ENCODE results near the gene SNX6.
"Not testable (repeated sequence)": the region's sequence is repeated elsewhere in the genome, so short reads cannot be mapped to it uniquely, and the experiment has no call there.

The SNX6 gene

DNA sequence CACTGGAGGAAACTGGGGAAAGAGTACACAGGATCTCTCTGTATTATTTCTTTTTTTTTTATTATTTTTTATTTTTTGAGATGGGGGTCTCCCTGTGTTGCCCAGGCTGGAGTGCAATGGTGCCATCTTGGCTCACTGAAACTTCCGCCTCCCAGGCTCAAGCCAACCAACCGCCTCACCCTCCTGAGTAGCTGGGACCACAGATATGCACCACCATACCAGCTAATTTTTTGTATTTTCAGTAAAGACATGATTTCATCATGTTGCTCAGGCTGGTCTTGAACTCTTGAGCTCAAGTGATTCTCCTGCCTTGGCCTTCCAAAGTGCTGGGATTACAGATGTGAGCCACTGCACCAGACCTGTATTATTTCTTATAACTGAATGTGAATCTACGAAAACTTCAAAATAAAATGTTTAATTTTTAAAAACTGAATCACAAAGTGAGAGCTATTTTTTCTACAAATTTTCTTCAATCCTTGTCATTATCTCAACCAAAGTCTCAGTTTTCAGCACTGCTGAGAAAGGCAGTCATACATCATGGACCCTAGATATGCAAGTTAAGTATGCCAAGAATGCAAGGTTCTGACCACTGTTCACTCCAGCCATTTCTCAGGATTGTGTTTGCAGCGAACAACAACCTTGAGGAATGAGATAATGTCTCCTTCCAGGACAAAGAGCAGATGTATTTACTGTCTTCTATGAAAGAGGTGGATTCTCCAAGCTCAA lies 92.8 kb downstream of the SNX6 start:
- H3K4me2 ChIP-seq, result peak overlapping the region in 9 of 11 experiments; percentile 72 to 99 (median 85); a peak in 15 of 22 replicates
- H3K9me3 ChIP-seq (replicated peaks in 1 of 11), result no peaks in the 10 kb centered on the region
- no peak overlapping the region for H3K4me3 ChIP-seq
- no peak for TF ChIP-seq Cebpa-rat (IDR thresholded peaks at IDR 0.05)
- H3K27ac ChIP-seq, result no peak overlapping the region
- peaks cover 0 to 16% (median 0%) of the 10 kb centered on the region in 11 experiments; a peak in 6 of 22 replicates for H4K20me1 ChIP-seq
- H3K36me3 ChIP-seq, result peaks cover 31 to 59% (median 53%) of the 10 kb centered on the region in 11 experiments
- H3K4me1 ChIP-seq, result peaks cover 11 to 24% (median 20%) of the 10 kb centered on the region in 10 experiments
- H3K9ac ChIP-seq, result peak overlapping the region in 5 of 11 experiments; percentile 5 to 96 (median 25); a peak in 2 of 22 replicates
- no peaks in the 10 kb centered on the region for H3K27me3 ChIP-seq

DNA sequence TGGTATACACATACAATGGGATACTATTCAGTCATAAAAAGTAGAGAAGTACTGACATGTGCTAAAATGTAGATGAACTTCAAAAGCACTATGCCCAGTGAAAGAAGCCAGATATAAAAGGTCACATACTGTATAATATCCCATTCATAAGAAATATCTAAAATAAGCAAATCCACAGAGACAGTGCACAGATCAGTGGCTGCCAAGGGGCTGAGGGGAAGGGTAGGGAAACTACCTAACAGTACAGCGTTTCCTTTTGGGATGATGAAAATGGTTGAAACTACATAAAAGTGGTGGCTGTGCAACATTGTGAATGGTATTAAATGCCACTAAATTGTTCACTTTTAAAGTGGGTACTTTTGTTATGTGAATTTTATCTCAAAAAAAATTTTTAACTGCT lies 102.4 kb downstream of the SNX6 start:
- Histone ChIP-seq H3K9me3 (replicated peaks in 1 of 11) (no peaks in the 10 kb centered on the region), H3K4me2 (no peak overlapping the region), H3K9ac (no peak overlapping the region), H3K27ac (no peak overlapping the region), H4K20me1 (peaks cover 0 to 4% (median 0%) of the 10 kb centered on the region in 11 experiments; a peak in 1 of 22 replicates), H3K27me3 (no peaks in the 10 kb centered on the region), H3K36me3 (peaks cover 94 to 100% (median 98%) of the 10 kb centered on the region in 11 experiments), H3K4me1 (no peaks in the 10 kb centered on the region), H3K4me3 (no peak overlapping the region)
- no peak for TF ChIP-seq Cebpa-rat (IDR thresholded peaks at IDR 0.05)

DNA sequence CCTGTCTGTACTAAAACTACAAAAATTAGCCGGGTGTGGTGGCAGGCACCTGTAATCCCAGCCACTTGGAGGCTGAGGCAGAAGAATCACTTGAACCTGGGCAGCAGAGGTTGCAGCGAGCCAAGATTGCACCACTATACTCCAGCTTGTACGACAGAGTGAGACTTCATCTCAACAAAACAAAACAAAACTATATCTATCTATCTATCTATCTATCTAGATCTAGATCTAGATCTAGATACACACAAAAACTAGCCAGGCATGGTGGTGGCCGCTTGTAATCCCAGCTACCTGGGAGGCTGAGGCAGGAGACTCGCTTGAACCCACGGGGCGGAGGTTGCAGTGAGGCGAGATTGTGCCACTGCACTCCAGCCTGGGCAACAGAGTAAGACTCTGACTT lies 105.7 kb downstream of the SNX6 start:
- not testable (repeated sequence) for H3K4me2 ChIP-seq; H3K27me3 ChIP-seq; H4K20me1 ChIP-seq; H3K27ac ChIP-seq; H3K4me1 ChIP-seq; H3K4me3 ChIP-seq; H3K9ac ChIP-seq; H3K9me3 ChIP-seq (replicated peaks in 1 of 11)
- H3K36me3 ChIP-seq, result peaks cover 97 to 100% (median 100%) of the 10 kb centered on the region in 11 experiments

DNA sequence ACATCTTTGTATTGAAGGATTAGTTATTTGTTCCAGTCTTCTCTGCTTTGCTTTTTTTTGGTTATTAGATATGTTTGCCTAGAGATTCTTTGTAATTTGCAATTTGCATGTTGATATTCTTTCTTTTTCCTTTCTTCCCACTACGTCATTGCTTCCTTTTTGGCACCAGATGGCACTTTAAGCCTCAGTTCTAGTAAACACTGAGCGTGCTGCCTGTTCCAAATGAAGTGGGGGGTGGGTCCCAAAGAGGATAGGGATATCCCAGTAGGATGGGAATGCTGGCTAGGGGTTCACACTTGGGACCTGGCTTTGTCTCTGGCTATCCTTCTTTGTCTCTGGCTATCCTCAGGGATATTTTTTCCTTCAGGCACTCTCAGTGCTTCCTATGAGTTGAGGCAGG lies 107.5 kb downstream of the SNX6 start:
- H3K9ac ChIP-seq, result no peak overlapping the region
- no peaks in the 10 kb centered on the region for H3K9me3 ChIP-seq (replicated peaks in 1 of 11)
- no peak overlapping the region for H3K4me3 ChIP-seq
- no peaks in the 10 kb centered on the region for H3K27me3 ChIP-seq
- no peak overlapping the region for H3K27ac ChIP-seq
- no peaks in the 10 kb centered on the region for H4K20me1 ChIP-seq
- H3K36me3 ChIP-seq, result peaks cover 97 to 100% (median 100%) of the 10 kb centered on the region in 11 experiments
- no peaks in the 10 kb centered on the region for H3K4me1 ChIP-seq
- no peak overlapping the region for H3K4me2 ChIP-seq
- TF ChIP-seq Cebpa-rat (IDR thresholded peaks at IDR 0.05), result no peak

DNA sequence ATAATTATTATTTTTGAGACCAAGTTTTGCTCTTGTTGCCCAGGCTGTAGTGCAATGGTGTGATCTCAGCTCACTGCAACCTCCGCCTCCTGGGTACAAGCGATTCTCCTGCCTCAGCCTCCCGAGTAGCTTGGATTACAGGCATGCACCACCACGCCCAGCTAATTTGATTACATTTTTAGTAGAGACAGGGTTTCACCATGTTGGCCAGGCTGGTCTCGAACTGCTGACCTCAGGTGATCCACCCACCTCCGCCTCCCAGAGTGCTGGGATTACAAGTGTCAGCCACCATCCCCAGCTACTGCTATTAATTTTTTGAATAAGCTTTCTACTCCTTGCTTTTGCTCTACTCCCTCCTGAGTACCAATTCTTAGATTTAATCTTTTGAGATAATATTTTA lies 108.9 kb downstream of the SNX6 start:
- H3K4me3 ChIP-seq; H4K20me1 ChIP-seq; H3K4me1 ChIP-seq; H3K9ac ChIP-seq; H3K27me3 ChIP-seq; H3K27ac ChIP-seq; H3K4me2 ChIP-seq; H3K9me3 ChIP-seq (replicated peaks in 1 of 11): not testable (repeated sequence)
- H3K36me3 ChIP-seq, result peaks cover 89 to 100% (median 94%) of the 10 kb centered on the region in 11 experiments

DNA sequence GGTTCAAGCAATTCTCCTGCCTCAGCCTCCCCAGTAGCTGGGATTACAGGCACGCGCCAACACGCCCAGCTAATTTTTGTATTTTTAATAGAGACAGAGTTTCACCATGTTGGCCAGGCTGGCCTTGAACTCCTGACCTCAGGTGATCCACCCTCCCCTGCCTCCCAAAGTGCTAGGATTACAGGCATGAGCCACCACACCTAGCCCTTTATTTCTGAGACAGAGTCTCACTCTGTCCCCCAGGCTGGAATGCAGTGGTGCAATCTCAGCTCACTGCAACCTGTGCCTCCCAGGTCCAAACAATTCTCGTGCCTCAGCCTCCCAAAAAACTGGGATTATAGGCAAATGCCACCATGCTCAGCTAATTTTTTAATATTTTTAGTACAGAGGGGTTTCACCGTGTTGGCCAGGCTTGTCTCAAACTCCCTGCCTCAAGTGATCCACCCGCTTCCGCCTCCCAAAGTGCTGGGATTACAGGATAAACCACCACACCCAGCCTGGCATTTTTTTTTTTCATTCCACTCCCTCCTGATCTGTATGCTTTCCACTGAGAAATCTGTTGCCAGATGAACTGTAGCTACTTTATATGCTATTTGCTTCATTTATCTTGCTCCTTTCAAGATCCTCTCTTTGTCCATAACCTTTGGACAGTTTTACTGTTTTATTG lies 109.5 kb downstream of the SNX6 start:
- H3K4me2 ChIP-seq; H3K4me1 ChIP-seq; H3K27ac ChIP-seq; H4K20me1 ChIP-seq; H3K9ac ChIP-seq; H3K9me3 ChIP-seq (replicated peaks in 1 of 11); H3K27me3 ChIP-seq; H3K4me3 ChIP-seq: not testable (repeated sequence)
- peaks cover 84 to 100% (median 93%) of the 10 kb centered on the region in 11 experiments for H3K36me3 ChIP-seq
